ENCODE results near the gene DPP3.

- no peak for TF ChIP-seq CTCF (IDR thresholded peaks at IDR 0.05)
- no peak for TF ChIP-seq POLR2AphosphoS5 (IDR thresholded peaks at IDR 0.05)
Measured at GRCh38 chr11:66548041-66548440, 67.8 kb downstream of the DPP3 start.

Data from transverse colon (tissue), 4 donors.